HepG2 (cell line): Measurements from ENCODE around the gene EXOC3L4. TPM values are rescaled to one million over a fixed set of nuclear protein-coding genes. Genes with fewer than 3 reads are reported as not detected.

Source experiments
- CHCHD3 ChIP-seq: sonication (generic); formaldehyde crosslinking; IDR thresholded peaks from 2 replicates; pipeline ENCODE4 v1.8.0; 2022; ENCODE audit warnings: mild to moderate bottlenecking, missing genetic modification reagents, moderate library complexity
- CTCF ChIP-seq: sonication (generic); formaldehyde crosslinking; IDR thresholded peaks from 2 replicates; pipeline ENCODE4 v1.5.0; 2020; ENCODE audit warnings: mild to moderate bottlenecking, missing genetic modification reagents, moderate library complexity
- DPF2 ChIP-seq: sonication (generic); formaldehyde crosslinking; IDR thresholded peaks from 2 replicates; pipeline ENCODE4 v1.4.0; 2020; ENCODE audit warnings: mild to moderate bottlenecking, low read depth, missing genetic modification reagents, borderline replicate concordance
- EEA1 ChIP-seq: sonication (generic); formaldehyde crosslinking; IDR thresholded peaks from 2 replicates; pipeline ENCODE4 v1.5.1; 2020; ENCODE audit warnings: mild to moderate bottlenecking, missing genetic modification reagents, borderline replicate concordance
- ELF3 ChIP-seq: IDR thresholded peaks from 2 replicates; pipeline ENCODE4 v1.6.1; 2016; ENCODE audit warnings: missing genetic modification reagents, missing compliant biosample characterization
- ETV5 ChIP-seq: IDR thresholded peaks from 2 replicates; pipeline ENCODE4 v1.6.1; 2018; ENCODE audit warnings: missing biosample characterization, missing genetic modification reagents, inconsistent platforms, borderline replicate concordance
- HNRNPL ChIP-seq: fragments of 200-400 bp; formaldehyde crosslinking; IDR thresholded peaks from 2 replicates; pipeline ENCODE4 v1.6.1; 2017; ENCODE audit warnings: mild to moderate bottlenecking, low read depth, low read length
- HOXA5 ChIP-seq: sonication (generic); formaldehyde crosslinking; IDR thresholded peaks from 2 replicates; pipeline ENCODE4 v1.4.0; 2020; ENCODE audit warnings: missing genetic modification reagents
- KDM3A ChIP-seq: IDR thresholded peaks from 2 replicates; pipeline ENCODE4 v1.6.1; 2018; ENCODE audit warnings: low read depth, missing compliant biosample characterization
- REST ChIP-seq, 2 experiments: IDR thresholded peaks; 2 replicates each; pipeline ENCODE4 v1.6.1; 2011 to 2012; ENCODE audit warnings: low read length in 2 of 2, borderline replicate concordance in 1 of 2, low read depth in 1 of 2, mild to moderate bottlenecking in 1 of 2, moderate library complexity in 1 of 2
- SNAPC5 ChIP-seq: sonication (generic); formaldehyde crosslinking; IDR thresholded peaks from 2 replicates; pipeline ENCODE4 v1.8.1; 2023; ENCODE audit warnings: mild to moderate bottlenecking, missing genetic modification reagents, borderline replicate concordance
- TBP ChIP-seq: sonication (generic); formaldehyde crosslinking; IDR thresholded peaks from 2 replicates; pipeline ENCODE4 v1.5.0; 2020; ENCODE audit warnings: missing genetic modification reagents
- ZBTB20 ChIP-seq: sonication (generic); formaldehyde crosslinking; IDR thresholded peaks from 2 replicates; pipeline ENCODE4 v1.8.1; 2023; ENCODE audit warnings: missing genetic modification reagents, low read depth, mild to moderate bottlenecking, borderline replicate concordance
- ZBTB33 ChIP-seq: sonication (generic); formaldehyde crosslinking; IDR thresholded peaks from 2 replicates; pipeline ENCODE4 v1.4.0; 2020; ENCODE audit warnings: missing genetic modification reagents
- ZBTB37 ChIP-seq: sonication (generic); formaldehyde crosslinking; IDR thresholded peaks from 2 replicates; pipeline ENCODE4 v1.4.0; 2020; ENCODE audit warnings: mild to moderate bottlenecking, missing genetic modification reagents
- ZNF143 ChIP-seq: sonication (generic); formaldehyde crosslinking; IDR thresholded peaks from 2 replicates; pipeline ENCODE4 v1.4.0; 2020; ENCODE audit warnings: missing genetic modification reagents
- ZNF547 ChIP-seq: sonication (generic); formaldehyde crosslinking; IDR thresholded peaks from 2 replicates; pipeline ENCODE4 v1.5.1; 2020; ENCODE audit warnings: mild to moderate bottlenecking, missing genetic modification reagents
- ZNF558 ChIP-seq: sonication (generic); formaldehyde crosslinking; IDR thresholded peaks from 2 replicates; pipeline ENCODE4 v1.9.0; 2022; ENCODE audit warnings: mild to moderate bottlenecking, missing genetic modification reagents, borderline replicate concordance
- ZNF577 ChIP-seq: sonication (generic); formaldehyde crosslinking; IDR thresholded peaks from 2 replicates; pipeline ENCODE4 v1.4.0; 2020; ENCODE audit warnings: mild to moderate bottlenecking, low read depth, missing genetic modification reagents, borderline replicate concordance
- polyA plus RNA-seq, 8 experiments: library from polyadenylated mRNA; depleted of rRNA in 3 of 8; stranded (reverse) in 7 of 8; unstranded in 1 of 8; fragments of >200 nt; fragmentation: Illumina TruSeq in 4 of 8; extraction: Trizol in 4 of 8; gene quantifications; 2 replicates each; pipeline versions ENCODE4 v1.2.1 to v1.2.3, GENCODE V29; 2011 to 2016; ENCODE audit warnings: low read depth in 4 of 8, missing spikeins in 1 of 8, mixed read lengths in 1 of 8; ENCODE audit not compliant: insufficient read depth in 1 of 8
- total RNA-seq, 5 experiments: library from RNA; depleted of rRNA; stranded (reverse); fragments of >200 nt; fragmentation: Illumina TruSeq; extraction: Trizol; gene quantifications; 2 replicates each; pipeline ENCODE4 v1.2.3, GENCODE V29; 2016; ENCODE audit warnings: low read depth in 1 of 5

The EXOC3L4 gene
- total and polyA plus RNA-seq, 2 of the 13 experiments (the other 11 are each of a cell fraction or from before 2014, with no cell fraction given): 11.8 to 27.0 TPM

- TF ChIP-seq CHCHD3 (CRISPR knock-in tag) (no peak), ZBTB33 (CRISPR knock-in tag) (peak; percentile 87; the same call in 1 of the 2 replicates), ZNF143 (CRISPR knock-in tag) (no peak), CTCF (CRISPR knock-in tag) (peak; percentile 76), HOXA5 (CRISPR knock-in tag) (no peak), REST (IDR thresholded peaks at IDR 0.05; ENCODE audit: borderline replicate concordance in 1 of 2, low read depth in 1 of 2, low read length in 2 of 2) (no peak), KDM3A (CRISPR knock-in tag) (no peak), ETV5 (CRISPR knock-in tag) (no peak), ZNF558 (no peak), SNAPC5 (CRISPR knock-in tag) (no peak), TBP (no peak), DPF2 (CRISPR knock-in tag) (no peak), ZBTB20 (CRISPR knock-in tag) (0 out of 2 replicates have a peak, but pooled peaks have one; percentile 41), ZNF547 (CRISPR knock-in tag) (no peak), ZNF577 (CRISPR knock-in tag) (no peak), ZBTB37 (CRISPR knock-in tag) (no peak), HNRNPL (peak; percentile 71), ELF3 (CRISPR knock-in tag) (no peak), EEA1 (CRISPR knock-in tag) (no peak)
Observed at GRCh38 chr14:103085106-103086091, 9.1 kb upstream of the EXOC3L4 start (continued).
